AG09319 (cell line): ENCODE data around the gene OR7G1.

Source experiments
- DNase-seq: peaks from one replicate; pipeline ENCODE4 v3.0.0-alpha.2; 2010; ENCODE audit warnings: low read depth; ENCODE audit errors: extremely low read depth
- CTCF ChIP-seq: IDR thresholded peaks from 2 replicates; pipeline ENCODE4 v1.5.1; 2011; ENCODE audit warnings: low read depth, mild to moderate bottlenecking, inconsistent platforms, low read length, moderate library complexity

The OR7G1 gene

GRCh38 chr19:9150650-9151049, 35.1 kb upstream of the OR7G1 start:
- TF ChIP-seq CTCF = no peak
- DNase-seq = no peak

GRCh38 chr19:9149997-9150396, 34.4 kb upstream of the OR7G1 start:
- TF ChIP-seq CTCF = no peak
- no peak for DNase-seq

GRCh38 chr19:9148697-9149096, 33.1 kb upstream of the OR7G1 start:
- DNase-seq = no peak
- TF ChIP-seq CTCF = no peak

- TF ChIP-seq CTCF = no peak
- DNase-seq = no peak
These were observed 31.3 kb upstream of the OR7G1 start for GRCh38 chr19:9146882-9147281.

GRCh38 chr19:9144920-9145319, 29.4 kb upstream of the OR7G1 start:
- TF ChIP-seq CTCF = no peak
- DNase-seq = no peak

GRCh38 chr19:9140159-9140874, 24.8 kb upstream of the OR7G1 start, which contains the start of gene ZNF317:
Gene ZNF317 (plus strand): TSS chr19:9140397. CDS start chr19:9156017, 15,620 bp downstream.
- peak; percentile 76 for DNase-seq
- no peak for TF ChIP-seq CTCF

- no peak for TF ChIP-seq CTCF
- DNase-seq = no peak
These were observed 24.1 kb upstream of the OR7G1 start for GRCh38 chr19:9139609-9140158.
